GM21381 (cell line): Measurements from ENCODE around the gene PLSCR4.
"Not testable (repeated sequence)": the region's sequence is repeated elsewhere in the genome, so short reads cannot be mapped to it uniquely, and the experiment has no call there.

Experiments
- ATAC-seq: cut with Tn5 transposase; IDR thresholded peaks from one replicate; pipeline ENCODE4 v1.9.1; 2021; ENCODE audit warnings: mild to moderate bottlenecking, moderate library complexity; ENCODE audit not compliant: unreplicated experiment

Gene PLSCR4

DNA sequence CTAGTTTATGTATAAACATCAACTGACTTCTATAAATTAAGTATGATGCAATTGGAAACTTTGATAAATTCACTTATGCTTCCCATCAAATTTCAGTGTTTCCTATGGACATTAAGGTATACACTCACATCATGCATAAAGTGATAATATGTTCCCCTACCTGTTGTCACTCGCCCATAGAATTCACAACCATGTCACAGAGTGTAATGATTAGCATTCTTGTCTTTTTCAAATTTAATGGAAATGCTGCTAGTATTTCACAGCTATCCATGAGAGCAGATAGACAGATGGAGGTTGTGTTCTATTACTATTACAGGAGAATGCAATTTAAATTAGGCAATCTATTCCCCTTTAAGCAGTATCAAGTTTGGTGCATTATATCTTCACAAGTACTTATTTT is 984 bp downstream of the PLSCR4 start:
- no peak for ATAC-seq

DNA sequence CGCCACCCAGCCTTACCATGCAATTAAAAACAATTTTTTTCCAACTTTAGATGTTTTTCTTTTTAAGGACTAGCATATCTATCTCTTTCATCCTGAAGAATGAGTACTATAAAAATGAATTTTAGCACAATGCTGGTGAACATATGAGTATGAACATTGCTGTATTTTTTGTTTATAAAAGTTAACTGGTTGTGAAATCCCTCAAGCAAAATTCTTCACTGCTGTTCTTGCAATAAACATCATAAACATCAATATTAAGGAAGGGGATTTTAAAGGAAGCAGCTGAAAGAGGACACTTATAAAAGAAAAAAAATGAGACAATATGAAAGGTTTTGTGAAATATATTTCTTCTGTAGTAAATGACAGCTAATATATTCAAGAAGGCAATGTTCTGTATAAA is 3.0 kb downstream of the PLSCR4 start:
- no peak for ATAC-seq

DNA sequence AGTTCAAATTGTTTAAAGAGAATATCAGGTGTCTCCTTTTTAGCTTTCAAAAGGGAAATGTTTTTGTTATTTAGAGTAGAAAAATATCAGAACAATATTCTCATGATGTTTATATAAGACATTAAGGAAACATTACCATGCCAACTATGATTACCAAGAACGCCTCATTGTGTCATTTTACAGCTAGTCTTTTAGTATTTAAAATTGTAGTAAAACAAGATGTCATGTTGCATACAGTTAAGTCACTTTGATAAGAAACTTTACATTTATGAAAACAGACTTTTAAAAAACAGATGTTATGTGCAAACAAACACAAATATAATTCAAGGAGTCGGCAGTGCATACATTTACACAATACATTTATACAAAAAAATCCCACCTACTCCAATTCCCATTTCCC is 4.4 kb downstream of the PLSCR4 start:
- no peak for ATAC-seq

DNA sequence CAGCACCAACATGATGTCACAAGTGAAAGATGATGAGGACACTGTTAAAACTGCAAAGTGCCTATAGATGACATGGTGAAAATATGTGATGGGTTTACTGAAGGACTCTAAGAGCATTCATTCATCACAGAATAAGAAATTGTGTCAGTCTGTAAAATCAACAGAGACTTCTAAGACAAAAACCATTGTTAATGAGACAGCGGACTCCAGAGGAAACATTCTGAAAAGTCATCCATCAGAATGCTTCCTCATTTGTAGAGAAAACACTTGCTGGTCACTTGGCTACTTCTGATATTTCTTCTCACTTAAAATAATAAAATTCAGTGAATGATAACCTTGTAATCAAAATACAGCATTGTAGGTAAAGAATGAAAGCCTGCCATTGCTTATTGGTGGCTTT is 7.3 kb downstream of the PLSCR4 start:
- no peak for ATAC-seq

DNA sequence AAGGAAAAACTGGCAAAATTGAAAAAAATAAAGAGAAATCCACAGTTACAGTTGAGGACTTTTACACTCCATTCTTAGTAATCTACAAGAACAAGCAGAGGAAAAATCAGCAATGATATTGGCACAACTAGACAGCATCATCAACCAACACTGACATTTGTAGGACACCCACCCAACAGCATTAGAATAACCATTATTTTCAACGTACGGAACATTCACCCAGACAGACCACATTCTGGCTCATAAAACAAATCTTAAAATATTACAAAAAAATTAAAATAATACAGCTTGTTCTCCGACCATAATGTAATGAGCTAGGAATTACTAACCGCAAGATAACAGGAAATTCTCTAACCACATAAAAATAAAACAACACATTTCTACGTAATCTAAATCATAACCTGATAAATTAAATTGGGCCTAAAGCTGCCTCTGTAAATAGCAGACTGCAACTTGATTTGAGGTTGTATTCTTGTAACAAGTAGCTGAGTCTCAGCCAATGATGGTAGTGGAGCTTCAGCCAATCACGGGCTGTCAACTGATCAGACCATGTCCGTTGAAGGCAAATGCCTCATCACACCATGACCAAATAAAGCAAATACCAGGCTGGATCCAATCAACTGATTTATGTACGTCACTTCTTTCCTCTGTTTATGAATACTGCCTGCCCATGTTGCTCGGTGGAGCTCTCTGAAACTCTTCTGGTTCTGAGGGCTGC is 9.2 kb downstream of the PLSCR4 start:
- ATAC-seq = no peak

DNA sequence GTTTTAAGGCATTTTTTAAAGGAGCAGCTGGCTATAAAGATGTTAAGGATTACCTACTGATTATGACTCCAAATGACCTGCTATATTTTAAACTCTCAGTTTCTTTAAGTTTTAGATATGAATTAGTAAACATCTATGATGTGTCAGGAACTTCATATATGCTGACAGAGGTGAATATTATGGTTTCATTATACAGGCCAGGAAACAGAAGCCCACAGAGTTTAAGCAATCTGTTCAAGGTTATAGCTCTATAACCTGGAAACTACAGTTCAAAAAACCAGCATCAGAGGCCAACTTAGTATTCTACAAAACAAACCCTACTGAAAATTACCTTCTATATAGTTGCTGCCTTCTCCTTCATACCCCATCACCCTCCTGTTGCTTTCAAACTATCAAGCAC is 17.4 kb downstream of the PLSCR4 start:
- no peak for ATAC-seq

DNA sequence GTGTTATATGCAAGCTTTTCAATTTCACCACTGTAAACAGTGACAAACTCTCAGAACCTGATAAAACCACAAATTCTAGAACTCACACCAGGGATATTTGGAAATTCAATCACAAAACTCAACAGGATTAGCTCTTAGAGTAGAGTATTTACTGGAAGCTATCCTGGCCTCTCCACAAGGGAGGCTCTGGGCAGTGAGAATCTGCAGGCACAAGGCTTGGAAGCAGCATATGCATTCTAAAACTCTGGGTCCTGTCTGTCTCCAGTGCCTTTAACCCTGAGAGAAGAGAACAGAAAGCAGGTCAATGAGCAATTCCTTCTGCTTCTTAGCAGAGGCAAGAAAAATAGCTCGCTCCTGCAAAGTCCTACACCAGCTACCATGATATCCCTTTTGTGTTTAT is 23.4 kb downstream of the PLSCR4 start:
- no peak for ATAC-seq

DNA sequence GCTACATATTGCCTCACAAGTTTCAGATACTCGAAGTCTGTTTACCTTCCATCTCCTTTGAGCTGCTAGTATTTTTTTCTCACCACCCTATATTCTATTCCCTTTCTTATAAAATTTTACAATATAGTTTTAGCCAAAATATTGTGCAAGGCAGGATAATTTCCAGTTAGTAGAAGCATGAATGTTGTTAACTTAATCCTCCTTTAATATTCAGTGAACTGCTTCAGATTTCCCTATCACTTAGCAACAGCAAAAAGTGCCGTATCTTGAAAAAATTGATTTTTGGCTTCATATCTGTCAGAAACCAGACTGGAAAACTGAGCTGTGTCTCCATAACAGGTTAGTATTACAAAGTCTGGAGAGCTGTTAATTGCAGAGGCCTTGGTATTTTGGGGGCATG is 24.0 kb downstream of the PLSCR4 start:
- ATAC-seq = no peak

DNA sequence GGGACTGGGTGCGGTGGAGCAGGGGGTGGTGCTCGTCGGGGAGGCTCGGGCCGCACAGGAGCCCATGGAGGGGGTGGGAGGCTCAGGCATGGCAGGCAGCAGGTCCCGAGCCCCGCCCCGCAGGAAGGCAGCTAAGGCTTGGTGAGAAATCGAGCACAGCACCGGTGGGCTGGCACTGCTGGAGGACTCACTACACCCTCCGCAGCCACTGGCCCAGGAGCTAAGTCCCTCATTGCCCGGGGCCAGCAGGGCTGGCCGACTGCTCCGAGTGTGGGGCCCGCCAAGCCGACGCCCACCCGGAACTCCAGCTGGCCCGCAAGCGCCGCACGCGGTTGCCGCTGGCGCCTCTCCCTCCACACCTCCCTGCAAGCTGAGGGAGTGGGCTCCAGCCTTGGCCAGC is 25.4 kb downstream of the PLSCR4 start:
- ATAC-seq = not testable (repeated sequence)

DNA sequence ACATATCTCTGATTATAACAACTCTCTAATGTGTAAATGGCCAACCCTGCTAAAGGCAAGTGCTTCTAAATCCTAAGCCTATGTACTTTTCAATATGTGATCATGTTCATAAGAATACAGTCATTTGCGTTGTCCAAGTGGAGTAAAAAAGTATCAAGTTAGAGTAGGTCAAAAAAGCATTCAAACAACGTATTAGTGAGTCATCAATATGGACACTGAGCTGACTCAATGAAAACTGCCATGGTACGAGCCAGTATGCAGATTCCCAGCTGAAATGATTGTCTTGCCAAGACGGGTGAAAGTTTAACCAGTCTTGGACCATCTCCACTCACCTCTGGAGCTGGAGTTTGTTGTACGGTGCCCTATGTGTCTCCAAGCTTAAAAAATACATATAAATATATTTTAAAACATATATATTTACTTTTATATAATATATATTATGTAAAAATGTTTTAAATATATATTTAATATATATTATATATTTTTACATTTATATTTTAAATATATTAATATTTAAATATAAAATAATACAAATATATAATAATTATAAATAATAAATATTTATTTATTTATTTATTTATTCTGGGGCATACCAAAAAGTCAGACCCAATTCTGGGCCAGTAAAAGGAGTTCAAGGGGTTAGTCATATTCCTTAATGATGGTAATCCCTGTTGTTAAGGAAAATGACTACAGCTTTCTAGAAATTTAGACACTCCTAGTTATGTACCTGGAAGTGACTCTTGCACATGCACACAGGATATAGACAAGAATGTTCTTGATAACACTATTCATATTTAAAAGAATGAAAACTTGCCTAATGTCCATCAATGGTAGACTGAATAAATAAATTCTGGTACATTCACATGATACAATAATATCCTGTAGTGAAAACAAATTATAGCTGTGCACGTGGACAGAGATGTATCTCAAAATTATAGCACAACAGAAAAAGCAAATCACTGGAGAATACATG is 27.2 kb downstream of the PLSCR4 start:
- ATAC-seq = no peak

DNA sequence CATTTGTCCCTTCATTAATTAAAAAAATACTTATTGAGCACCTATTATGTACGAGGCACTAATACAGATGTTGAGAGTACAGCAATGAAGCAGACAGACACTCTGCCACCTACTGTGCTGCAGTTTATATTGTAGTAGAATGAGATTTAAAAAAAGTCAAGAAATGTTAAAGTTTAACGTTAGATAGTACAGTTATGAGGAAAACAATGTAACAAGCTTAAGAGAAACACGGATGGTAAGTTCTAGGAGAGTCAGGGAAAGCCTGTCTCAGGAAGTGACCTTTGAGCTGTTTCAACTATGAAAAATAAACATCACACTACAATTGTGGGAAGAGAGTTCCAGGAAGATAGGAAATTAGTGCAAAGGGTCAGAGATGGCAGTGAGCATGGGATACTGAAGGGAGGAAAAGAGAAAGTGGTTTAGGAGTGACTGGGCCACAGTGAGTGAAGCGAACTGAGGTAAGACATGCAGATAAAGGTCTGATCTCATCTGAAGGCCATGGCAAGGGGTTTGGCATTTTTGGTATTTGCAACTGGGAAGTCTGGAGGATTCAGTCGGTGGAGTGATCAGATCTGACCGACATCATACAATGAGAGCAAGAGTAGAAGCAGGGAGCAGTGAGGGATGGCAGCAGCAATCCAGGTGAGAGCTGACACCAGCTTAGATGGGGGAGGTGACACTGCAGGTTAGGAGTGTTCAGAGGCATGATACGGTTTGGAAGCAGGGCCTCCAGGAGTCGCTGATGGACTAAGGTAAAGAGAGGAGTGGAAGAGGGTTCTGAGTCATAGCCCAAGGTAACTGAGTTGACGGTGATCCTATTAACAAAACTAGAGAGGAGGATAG is 28.5 kb downstream of the PLSCR4 start:
- ATAC-seq = no peak

DNA sequence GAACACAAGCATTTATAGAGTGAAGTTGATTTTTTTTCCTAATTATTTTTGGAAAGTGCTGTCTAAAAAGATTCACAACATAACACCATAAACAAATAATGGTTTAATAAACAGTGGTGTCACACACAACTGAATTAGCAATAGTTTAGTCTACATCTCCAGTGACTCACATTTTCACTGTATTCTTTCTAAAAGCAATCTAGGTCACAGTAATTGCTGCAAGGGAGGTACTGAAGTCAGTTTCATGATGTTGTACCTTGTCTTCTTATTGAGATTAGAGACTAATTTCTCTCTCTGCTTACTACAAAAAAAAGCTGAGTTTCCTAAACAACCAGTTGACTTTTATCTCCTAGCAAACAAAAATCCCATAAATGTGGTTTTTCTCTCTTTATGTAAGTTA is 29.6 kb downstream of the PLSCR4 start:
- no peak for ATAC-seq

DNA sequence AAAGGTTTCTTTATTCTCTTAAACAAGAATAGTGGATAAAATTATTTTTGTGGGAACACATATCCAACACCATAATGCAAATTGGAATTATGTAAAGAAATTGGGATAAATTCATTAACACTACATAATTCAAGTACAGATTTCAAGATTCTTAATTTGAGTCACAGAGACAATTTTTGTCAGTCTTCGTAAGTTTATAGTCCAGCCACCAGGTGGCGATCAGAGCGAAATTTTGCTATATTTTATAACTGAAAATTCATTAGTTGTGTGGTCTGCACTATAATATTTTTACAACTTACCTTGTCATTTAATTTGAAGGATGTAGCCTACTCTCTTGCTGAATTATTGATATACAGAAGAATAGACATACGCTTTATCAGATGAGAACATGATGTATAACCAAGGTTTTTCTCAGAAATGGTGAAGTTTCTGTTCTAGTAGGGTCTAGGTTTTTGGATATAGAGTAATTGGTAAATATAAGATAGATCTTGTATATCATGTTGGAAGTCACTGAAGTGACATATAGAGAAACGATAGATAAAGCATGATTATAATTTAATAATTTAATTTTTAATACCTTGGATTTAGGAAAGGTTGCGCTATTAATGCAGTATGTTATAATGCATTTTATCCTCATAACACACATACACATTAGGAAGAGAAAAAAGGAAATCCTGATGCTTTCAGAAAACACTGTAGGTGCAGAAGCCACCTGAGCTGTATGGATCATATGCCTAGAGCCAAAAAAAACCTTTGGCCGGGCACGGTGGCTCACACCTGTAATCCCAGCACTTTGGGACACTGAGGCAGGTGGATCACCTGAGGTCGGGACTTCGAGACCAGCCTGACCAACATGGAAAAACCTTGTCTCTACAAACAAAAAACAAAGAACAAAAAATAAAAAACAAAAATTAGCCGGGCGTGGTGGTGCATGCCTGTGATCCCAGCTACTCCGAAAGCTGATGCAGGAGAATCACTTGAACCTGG is 31.7 kb downstream of the PLSCR4 start:
- no peak for ATAC-seq

DNA sequence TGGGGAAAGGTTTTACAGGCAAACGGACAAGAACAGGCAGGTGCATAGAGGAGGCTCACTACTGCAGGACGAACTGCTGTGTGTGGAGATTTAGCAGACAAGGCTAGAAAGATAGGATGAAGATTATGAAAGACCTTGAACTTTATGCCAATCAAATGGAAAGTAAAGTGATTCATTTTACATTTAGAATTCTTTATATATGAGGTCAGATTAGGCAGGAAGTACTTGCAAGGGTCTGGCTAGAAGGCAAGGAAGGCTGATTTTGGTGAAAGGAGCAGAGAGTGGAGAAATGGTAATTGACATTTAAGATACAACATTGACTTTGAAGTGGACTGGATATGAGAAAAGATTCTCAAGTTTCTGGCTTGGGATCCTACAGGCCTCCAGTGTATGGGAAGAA is 33.6 kb downstream of the PLSCR4 start:
- ATAC-seq = no peak

DNA sequence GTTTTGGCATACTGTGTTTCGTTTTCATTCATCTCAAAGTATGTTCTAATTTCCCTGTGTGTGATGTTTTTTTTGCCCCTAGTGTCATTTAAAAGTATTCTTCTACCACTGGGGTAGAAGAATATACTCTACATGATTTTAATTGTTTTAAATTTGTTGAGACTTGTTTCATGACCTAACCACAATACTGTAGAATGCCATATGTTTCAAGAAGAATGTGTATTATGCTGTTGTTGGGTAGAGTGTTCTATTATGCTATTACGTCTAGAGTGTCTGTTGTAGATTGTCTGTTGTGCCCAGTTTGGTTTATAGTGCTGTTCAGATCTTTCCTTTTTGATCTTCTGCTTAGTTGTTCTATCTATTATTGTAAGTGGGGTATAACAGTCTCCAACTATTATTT is 36.4 kb downstream of the PLSCR4 start:
- ATAC-seq = no peak

DNA sequence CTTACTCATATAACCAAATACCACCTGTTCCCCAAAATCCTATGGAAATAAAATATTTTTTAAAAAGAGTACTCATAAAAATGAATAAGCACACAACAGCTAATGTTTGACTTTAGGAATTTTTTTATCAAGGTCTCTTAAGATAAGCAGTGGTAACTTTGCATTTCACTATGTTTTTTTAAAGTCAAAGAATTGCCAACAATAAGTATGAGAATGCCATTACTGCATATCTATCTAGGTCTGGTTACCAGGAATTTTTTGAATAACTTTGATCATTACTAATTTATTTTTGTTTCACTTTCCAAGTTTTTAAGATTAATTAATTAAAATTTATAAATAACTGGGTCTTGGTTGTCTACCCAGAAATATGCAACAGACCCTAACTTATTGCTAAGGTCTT is 41.5 kb downstream of the PLSCR4 start:
- no peak for ATAC-seq

DNA sequence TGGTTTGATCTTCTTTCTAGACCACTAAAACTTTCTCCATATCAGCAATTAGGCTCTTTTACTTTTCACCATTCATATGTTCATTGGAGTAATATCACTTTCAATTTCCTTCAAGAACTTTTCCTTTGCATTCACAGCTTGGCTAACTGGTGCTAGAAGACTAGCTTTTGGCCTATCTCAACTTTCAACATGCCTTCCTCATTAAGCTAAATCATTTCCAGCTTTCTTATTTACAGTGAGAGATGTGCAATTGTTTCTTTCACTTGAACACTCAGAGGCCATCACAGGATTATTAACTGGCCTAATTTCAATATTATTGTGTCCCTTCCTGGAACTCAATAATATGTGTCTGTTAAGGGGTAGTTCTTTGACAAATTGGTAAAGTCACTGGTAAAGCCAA is 47.1 kb downstream of the PLSCR4 start:
- no peak for ATAC-seq

DNA sequence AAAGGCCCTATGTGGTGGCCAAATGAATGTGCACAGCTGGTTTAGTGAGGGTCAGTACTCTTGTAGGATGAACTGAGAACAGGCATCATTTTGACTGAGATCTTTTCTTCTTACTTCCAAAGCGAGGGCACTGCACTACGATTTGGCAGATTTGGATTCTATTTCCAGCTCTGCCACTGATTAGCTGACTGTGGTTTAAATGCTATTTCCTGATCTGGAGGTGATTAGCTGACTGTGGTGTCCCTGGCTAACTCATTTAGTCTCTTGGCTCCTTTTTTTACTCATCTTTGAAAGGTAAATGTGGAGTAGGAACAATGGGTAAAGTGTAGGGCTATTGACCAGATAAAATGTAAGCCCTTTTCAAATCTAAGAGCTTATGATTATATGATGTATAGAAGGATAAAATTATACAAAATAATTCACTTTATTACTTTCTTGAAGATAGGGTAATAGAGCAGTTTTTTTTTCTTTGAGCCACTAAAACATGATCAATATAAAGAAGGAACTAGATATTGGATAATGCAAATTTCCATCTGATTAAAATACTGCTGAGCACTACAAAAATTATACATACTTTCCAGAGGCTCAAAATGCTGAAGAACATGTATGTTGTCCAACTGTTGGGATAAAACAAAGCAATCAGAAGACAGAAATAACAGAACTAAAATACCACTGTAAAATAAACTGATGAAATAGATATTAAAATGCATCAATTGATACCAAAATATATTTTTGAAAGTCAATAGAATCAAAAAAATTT is 50.3 kb downstream of the PLSCR4 start:
- no peak for ATAC-seq

DNA sequence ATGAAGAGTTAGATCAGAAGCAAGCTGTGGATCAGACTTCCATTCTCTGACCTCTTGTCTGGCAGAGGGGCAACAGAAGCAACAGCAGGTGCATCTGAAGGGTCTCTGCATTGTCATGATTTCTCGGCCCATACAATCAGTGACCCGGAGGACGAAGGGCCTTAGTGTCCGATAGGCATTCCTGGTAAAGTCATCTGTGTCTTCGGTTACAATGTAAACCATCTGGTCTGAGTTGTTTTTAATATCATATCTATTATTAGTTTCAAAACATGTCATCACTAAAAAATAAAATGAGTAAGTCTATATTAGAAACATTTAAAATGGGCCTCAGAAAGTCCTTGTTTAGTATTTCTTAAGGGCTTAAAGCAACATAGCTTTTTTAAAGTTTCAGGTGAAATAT is 51.1 kb downstream of the PLSCR4 start:
- no peak for ATAC-seq
